NCI-H526 treated with DMSO at 0.1 percent for 48 hours (cell line): Measurements from ENCODE around the gene PDLIM1.
"Not testable (repeated sequence)": the region's sequence is repeated elsewhere in the genome, so short reads cannot be mapped to it uniquely, and the experiment has no call there.

Experiments
- DNase-seq: peaks from one replicate; lab custom pipeline; 2025; lab: John Stamatoyannopoulos, UW

The PDLIM1 gene

GRCh38 chr10:95240811-95241210, 50.0 kb downstream of the PDLIM1 start:
- no peak for DNase-seq

- not testable (repeated sequence) for DNase-seq
Measured at GRCh38 chr10:95240096-95240495, 50.7 kb downstream of the PDLIM1 start.

GRCh38 chr10:95237376-95238170, 53.2 kb downstream of the PDLIM1 start:
- no peak for DNase-seq

- no peak for DNase-seq
Measured at GRCh38 chr10:95236068-95236903, 54.5 kb downstream of the PDLIM1 start.

- no peak for DNase-seq
Measured at GRCh38 chr10:95235676-95236067, 55.1 kb downstream of the PDLIM1 start.

GRCh38 chr10:95234951-95235350, 55.9 kb downstream of the PDLIM1 start:
- no peak for DNase-seq

- no peak for DNase-seq
Measured at GRCh38 chr10:95233377-95234034, 57.3 kb downstream of the PDLIM1 start.

GRCh38 chr10:95230677-95231586, 59.9 kb downstream of the PDLIM1 start:
- not testable (repeated sequence) for DNase-seq

- DNase-seq: no peak
Measured at GRCh38 chr10:95229724-95230627, 60.8 kb downstream of the PDLIM1 start.

- not testable (repeated sequence) for DNase-seq
Measured at GRCh38 chr10:95228934-95229723, 61.7 kb downstream of the PDLIM1 start.

- DNase-seq: no peak
Measured at GRCh38 chr10:95225136-95225535, 65.7 kb downstream of the PDLIM1 start.

GRCh38 chr10:95221124-95221523, 69.7 kb downstream of the PDLIM1 start:
- DNase-seq: no peak

GRCh38 chr10:95220539-95220938, 70.3 kb downstream of the PDLIM1 start:
- DNase-seq: no peak

- no peak for DNase-seq
Measured at GRCh38 chr10:95217476-95217875, 73.3 kb downstream of the PDLIM1 start.

GRCh38 chr10:95214793-95215192, 76.0 kb downstream of the PDLIM1 start:
- no peak for DNase-seq

GRCh38 chr10:95214369-95214768, 76.4 kb downstream of the PDLIM1 start:
- no peak for DNase-seq

- no peak for DNase-seq
Measured at GRCh38 chr10:95211606-95212279, 79.1 kb downstream of the PDLIM1 start.

- no peak for DNase-seq
Measured at GRCh38 chr10:95209509-95210127, 81.2 kb downstream of the PDLIM1 start.
